ENCODE data around the gene ARIH1. TPM values are rescaled to one million over a fixed set of nuclear protein-coding genes. Genes with fewer than 3 reads are reported as not detected.

The ARIH1 gene
- total and polyA plus RNA-seq, 4 experiments from 2014 or later: 10.5 to 210 (median 120) TPM

DNA sequence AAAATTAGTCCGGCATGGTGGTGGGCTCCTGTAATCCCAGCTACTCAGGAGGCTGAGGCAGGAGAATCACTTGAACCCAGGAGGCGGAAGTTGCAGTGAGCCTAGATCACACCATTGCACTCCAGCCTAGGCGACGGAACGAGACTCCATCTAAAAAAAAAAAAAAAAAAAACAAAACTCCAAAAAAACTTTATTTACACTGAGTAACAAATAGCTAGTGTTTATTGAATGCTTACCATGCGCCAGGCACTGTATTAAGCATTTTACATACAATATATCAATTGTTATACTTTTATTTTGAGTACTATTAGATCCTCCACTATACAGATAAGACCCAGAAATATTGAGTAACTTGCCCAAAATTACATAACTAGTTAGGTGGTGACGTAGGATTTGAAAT lies 17.4 kb upstream of the ARIH1 start:
- ChIA-PET POLR2A (ENCODE audit: partially characterized antibody) (no interaction called here), CTCF (ENCODE audit: partially characterized antibody) (no interaction called here)
- H3K27me3 Mint-ChIP-seq: peaks cover 0 to 1% of the 10 kb centered on the region in 2 donors
- intact Hi-C loops (cut with micrococcal nuclease): no loop called here
- Histone ChIP-seq H3K4me1 (ENCODE audit: insufficient read depth, low read length) (peaks cover 6% of the 10 kb centered on the region), H3K27ac (ENCODE audit: low read depth, low read length) (no peak overlapping the region), H3K9me3 (ENCODE audit: control insufficient read depth in 1 of 2, low read length in 2 of 2) (no peaks in the 10 kb centered on the region), H3K36me3 (ENCODE audit: insufficient read depth, low read length) (no peaks in the 10 kb centered on the region), H3K27me3 (ENCODE audit: insufficient read depth, low read length) (no peaks in the 10 kb centered on the region), H3K4me3 (ENCODE audit: low read length in 2 of 2) (no peak overlapping the region)
- DNase-seq: no peak
- peaks cover 2 to 4% (median 4%) of the 10 kb centered on the region in 4 donors for H3K4me1 Mint-ChIP-seq
- no peaks in the 10 kb centered on the region for H3K9me3 Mint-ChIP-seq
- no peaks in the 10 kb centered on the region for H3K36me3 Mint-ChIP-seq
- no peak overlapping the region for H3K27ac Mint-ChIP-seq
- no peak overlapping the region for H3K4me3 Mint-ChIP-seq

DNA sequence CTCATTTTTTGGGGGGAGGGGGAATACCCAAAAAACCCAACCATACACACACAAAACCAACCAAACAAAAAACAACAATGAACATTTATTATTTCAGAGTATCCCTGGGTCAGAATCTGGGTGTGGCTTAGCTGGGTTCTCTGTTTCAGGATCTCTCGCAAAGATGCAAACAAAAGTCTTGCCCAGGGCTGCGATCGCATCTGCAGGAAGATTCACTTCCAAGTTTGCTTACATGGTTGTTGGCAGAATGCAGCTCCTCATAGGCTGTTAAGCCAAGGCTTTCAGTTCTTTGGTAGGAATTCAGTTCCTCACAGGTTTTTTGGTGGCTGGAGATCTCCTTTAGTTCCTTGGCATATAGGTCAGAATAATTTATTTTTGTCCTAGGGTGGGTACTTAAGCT lies 13.7 kb upstream of the ARIH1 start:
- no peaks in the 10 kb centered on the region for H3K9me3 ChIP-seq (ENCODE audit: control insufficient read depth in 1 of 2, low read length in 2 of 2)
- H3K27ac ChIP-seq (ENCODE audit: low read depth, low read length): no peak overlapping the region
- ChIA-PET POLR2A (ENCODE audit: partially characterized antibody) (interaction anchor here (1.6 to 5.3 kb wide), 3 partner anchors 14 to 85 kb away, joined by 4 to 78 read pairs (median 22); partner anchors contain the start of genes ARIH1 and HEXA), CTCF (ENCODE audit: partially characterized antibody) (interaction anchor here (1.0 to 4.7 kb wide), 5 partner anchors 8 to 28 kb away, joined by 3 to 32 read pairs (median 3); partner anchors contain the start of gene ARIH1)
- no peaks in the 10 kb centered on the region for H3K27me3 ChIP-seq (ENCODE audit: insufficient read depth, low read length)
- DNase-seq: no peak
- no peaks in the 10 kb centered on the region for H3K36me3 ChIP-seq (ENCODE audit: insufficient read depth, low read length)
- Mint-ChIP-seq H3K4me3 (no peak overlapping the region), H3K27ac (peak overlapping the region in 2 of 7 donors; percentile 31 to 43), H3K27me3 (peaks cover 0 to 1% of the 10 kb centered on the region in 2 donors), H3K9me3 (no peaks in the 10 kb centered on the region), H3K36me3 (no peaks in the 10 kb centered on the region), H3K4me1 (peaks cover 6 to 16% (median 9%) of the 10 kb centered on the region in 4 donors)
- peaks cover 7% of the 10 kb centered on the region for H3K4me1 ChIP-seq (ENCODE audit: insufficient read depth, low read length)
- H3K4me3 ChIP-seq (ENCODE audit: low read length in 2 of 2): no peak overlapping the region
- intact Hi-C loops (cut with micrococcal nuclease): no loop called here

DNA sequence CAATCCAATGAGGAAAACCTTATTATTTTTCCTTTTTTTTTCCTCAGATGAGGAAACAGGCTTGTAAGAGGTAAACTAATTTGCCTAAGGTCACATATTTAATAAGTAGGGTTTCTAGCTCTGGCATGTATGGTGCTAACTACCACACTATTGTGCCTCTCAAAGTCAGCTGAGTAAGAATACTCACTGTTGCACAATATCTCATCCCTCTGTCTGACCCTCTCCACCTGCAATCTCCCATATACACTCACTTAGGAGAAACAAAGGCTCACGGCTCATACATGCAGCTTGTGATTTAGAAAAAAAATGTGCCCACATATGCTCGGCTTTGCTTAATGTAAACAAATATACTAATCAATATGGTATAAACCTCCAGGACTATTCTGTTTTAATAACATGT lies 10.4 kb upstream of the ARIH1 start:
- no peaks in the 10 kb centered on the region for H3K9me3 Mint-ChIP-seq
- Histone ChIP-seq H3K4me1 (ENCODE audit: insufficient read depth, low read length) (peaks cover 7% of the 10 kb centered on the region), H3K4me3 (ENCODE audit: low read length in 2 of 2) (no peak overlapping the region), H3K27ac (ENCODE audit: low read depth, low read length) (no peak overlapping the region), H3K9me3 (ENCODE audit: control insufficient read depth in 1 of 2, low read length in 2 of 2) (no peaks in the 10 kb centered on the region), H3K36me3 (ENCODE audit: insufficient read depth, low read length) (no peaks in the 10 kb centered on the region), H3K27me3 (ENCODE audit: insufficient read depth, low read length) (no peaks in the 10 kb centered on the region)
- intact Hi-C loops (cut with micrococcal nuclease): no loop called here
- CTCF ChIA-PET (ENCODE audit: partially characterized antibody): interaction anchor here (1.0 to 4.7 kb wide), 3 partner anchors 9 to 151 kb away, joined by 3 to 32 read pairs (median 3); partner anchors contain the start of genes ARIH1 and HEXA
- DNase-seq: no peak
- POLR2A ChIA-PET (ENCODE audit: partially characterized antibody): interaction anchor here (1.6 to 5.3 kb wide), 2 partner anchors 11 to 88 kb away, joined by 6 to 78 read pairs; partner anchors contain the start of genes ARIH1 and HEXA
- H3K4me3 Mint-ChIP-seq: no peak overlapping the region
- no peaks in the 10 kb centered on the region for H3K36me3 Mint-ChIP-seq
- H3K27me3 Mint-ChIP-seq: no peaks in the 10 kb centered on the region
- peaks cover 6 to 19% (median 9%) of the 10 kb centered on the region in 4 donors for H3K4me1 Mint-ChIP-seq
- peak overlapping the region in 1 of 7 donors; percentile 29 for H3K27ac Mint-ChIP-seq

DNA sequence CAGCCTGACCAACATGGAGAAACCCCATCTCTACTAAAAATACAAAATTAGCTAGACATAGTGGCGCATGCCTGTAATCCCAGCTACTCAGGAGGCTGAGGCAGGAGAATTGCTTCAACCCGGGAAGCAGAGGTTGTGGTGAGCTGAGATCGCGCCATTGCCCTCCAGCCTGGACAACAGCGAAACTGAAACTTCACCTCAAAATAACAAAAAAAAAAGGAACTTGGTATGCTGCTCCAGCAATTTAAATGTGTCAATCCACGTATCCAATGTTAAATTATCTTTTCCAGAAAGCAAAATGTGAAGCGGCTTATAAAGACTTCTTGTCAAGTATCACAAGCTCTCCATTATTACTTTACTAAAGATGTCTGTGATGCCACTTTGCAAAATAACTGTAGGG lies 9.9 kb upstream of the ARIH1 start:
- DNase-seq: no peak
- CTCF ChIA-PET (ENCODE audit: partially characterized antibody): interaction anchor here (1.6 to 4.7 kb wide), 2 partner anchors 9 to 151 kb away, joined by 3 to 32 read pairs; partner anchors contain the start of gene ARIH1
- intact Hi-C loops (cut with micrococcal nuclease): no loop called here
- Histone ChIP-seq H3K36me3 (ENCODE audit: insufficient read depth, low read length) (no peaks in the 10 kb centered on the region), H3K27ac (ENCODE audit: low read depth, low read length) (no peak overlapping the region), H3K4me3 (ENCODE audit: low read length in 2 of 2) (no peak overlapping the region), H3K27me3 (ENCODE audit: insufficient read depth, low read length) (no peaks in the 10 kb centered on the region), H3K4me1 (ENCODE audit: insufficient read depth, low read length) (peaks cover 7% of the 10 kb centered on the region), H3K9me3 (ENCODE audit: control insufficient read depth in 1 of 2, low read length in 2 of 2) (no peaks in the 10 kb centered on the region)
- H3K27me3 Mint-ChIP-seq: no peaks in the 10 kb centered on the region
- no peaks in the 10 kb centered on the region for H3K36me3 Mint-ChIP-seq
- H3K27ac Mint-ChIP-seq: no peak overlapping the region
- POLR2A ChIA-PET (ENCODE audit: partially characterized antibody): interaction anchor here (1.6 to 5.3 kb wide), 2 partner anchors 10 to 88 kb away, joined by 6 to 78 read pairs; partner anchors contain the start of genes ARIH1 and HEXA
- H3K4me1 Mint-ChIP-seq: peaks cover 6 to 19% (median 9%) of the 10 kb centered on the region in 4 donors
- no peaks in the 10 kb centered on the region for H3K9me3 Mint-ChIP-seq
- H3K4me3 Mint-ChIP-seq: no peak overlapping the region

DNA sequence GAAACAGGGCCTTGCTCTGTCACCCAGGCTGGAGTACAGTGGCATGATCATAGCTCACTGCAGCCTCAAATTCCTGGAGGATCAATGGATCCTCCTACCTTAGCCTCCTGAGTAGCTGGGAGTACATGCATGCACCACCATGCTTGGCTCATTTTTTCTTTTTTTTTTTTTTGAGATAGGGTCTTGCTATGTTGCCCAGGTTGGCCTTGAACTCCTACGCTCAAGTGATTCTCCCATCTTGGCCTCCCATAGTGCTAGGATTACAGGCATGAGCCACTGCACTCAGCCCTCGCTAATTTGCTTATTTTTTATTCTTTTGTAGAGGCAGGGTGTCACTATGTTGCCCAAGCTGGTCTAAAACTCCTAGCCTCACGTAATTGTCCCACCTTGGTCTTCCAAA lies 6.0 kb upstream of the ARIH1 start:
- Histone ChIP-seq H3K4me1 (ENCODE audit: insufficient read depth, low read length) (peaks cover 8% of the 10 kb centered on the region), H3K27me3 (ENCODE audit: insufficient read depth, low read length) (no peaks in the 10 kb centered on the region), H3K27ac (ENCODE audit: low read depth, low read length) (no peak overlapping the region), H3K4me3 (ENCODE audit: low read length in 2 of 2) (no peak overlapping the region), H3K9me3 (ENCODE audit: control insufficient read depth in 1 of 2, low read length in 2 of 2) (no peaks in the 10 kb centered on the region), H3K36me3 (ENCODE audit: insufficient read depth, low read length) (no peaks in the 10 kb centered on the region)
- Mint-ChIP-seq H3K9me3 (no peaks in the 10 kb centered on the region), H3K27ac (no peak overlapping the region), H3K4me1 (peaks cover 2 to 15% (median 8%) of the 10 kb centered on the region in 4 donors), H3K27me3 (no peaks in the 10 kb centered on the region), H3K4me3 (no peak overlapping the region), H3K36me3 (peaks cover 0 to 4% of the 10 kb centered on the region in 2 donors)
- POLR2A ChIA-PET (ENCODE audit: partially characterized antibody): interaction anchor here (0.6 kb wide), 1 partner anchor 378 kb away, joined by 3 read pairs; no protein-coding TSS in a partner anchor
- CTCF ChIA-PET (ENCODE audit: partially characterized antibody): no interaction called here
- intact Hi-C loops (cut with micrococcal nuclease): no loop called here
- no peak for DNase-seq

DNA sequence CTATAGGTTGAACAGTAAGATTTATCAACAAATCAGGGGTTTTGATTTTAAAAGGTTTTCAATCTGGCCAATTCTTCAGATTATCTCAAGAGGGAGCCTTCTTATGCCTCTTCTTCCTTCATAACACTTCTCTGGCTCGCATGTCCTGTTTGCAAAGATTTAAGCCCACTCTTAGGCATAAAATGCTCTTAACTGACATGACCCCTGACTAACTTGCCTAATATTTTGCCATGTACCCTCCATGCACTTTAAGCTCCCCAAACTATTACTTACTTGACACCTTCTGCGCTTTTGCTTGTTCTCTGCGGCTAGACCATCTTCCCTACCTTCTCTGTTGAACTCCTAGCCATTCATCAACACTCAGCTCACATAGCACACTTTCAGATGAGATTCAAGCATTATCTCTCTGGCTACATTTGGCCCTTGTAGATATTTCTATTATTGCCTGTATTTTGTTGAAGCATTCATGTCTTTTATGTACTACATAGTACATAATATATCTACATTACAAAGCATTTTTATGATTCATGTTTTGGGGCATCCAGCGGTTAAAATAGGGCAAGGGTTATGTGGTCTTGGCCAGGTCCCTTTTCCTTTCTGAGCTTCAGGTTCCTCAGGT lies 1.0 kb upstream of the ARIH1 start:
- Histone ChIP-seq H3K27me3 (ENCODE audit: insufficient read depth, low read length) (no peaks in the 10 kb centered on the region), H3K4me1 (ENCODE audit: insufficient read depth, low read length) (peaks cover 41% of the 10 kb centered on the region), H3K9me3 (ENCODE audit: control insufficient read depth in 1 of 2, low read length in 2 of 2) (no peaks in the 10 kb centered on the region), H3K4me3 (ENCODE audit: low read length in 2 of 2) (peak overlapping the region; percentile 64 to 71), H3K36me3 (ENCODE audit: insufficient read depth, low read length) (no peaks in the 10 kb centered on the region), H3K27ac (ENCODE audit: low read depth, low read length) (peak overlapping the region; percentile 100)
- Mint-ChIP-seq H3K27me3 (no peaks in the 10 kb centered on the region), H3K4me1 (peaks cover 24 to 57% (median 38%) of the 10 kb centered on the region in 4 donors), H3K36me3 (peaks cover 0 to 33% of the 10 kb centered on the region in 2 donors), H3K27ac (peak overlapping the region; percentile 94 to 100 (median 99)), H3K4me3 (peak overlapping the region; percentile 89 to 97 (median 96)), H3K9me3 (no peaks in the 10 kb centered on the region)
- peak in 2 of 5 donors; percentile 26 to 31 for DNase-seq
- POLR2A ChIA-PET (ENCODE audit: partially characterized antibody): interaction anchor here (0.7 to 5.1 kb wide), 16 partner anchors 10 to 310 kb away, joined by 3 to 90 read pairs (median 5); partner anchors contain the start of genes ADPGK, HEXA and PKM
- CTCF ChIA-PET (ENCODE audit: partially characterized antibody): interaction anchor here (0.6 to 2.6 kb wide), 9 partner anchors 9 to 246 kb away, joined by 3 to 32 read pairs (median 3); partner anchors contain the start of gene HEXA
- intact Hi-C loops (cut with micrococcal nuclease): loop anchor here (1.0 to 10.0 kb wide), 5 partner anchors 11 to 312 kb away; partner anchors contain the start of genes ADPGK, BBS4 and HIGD2B

DNA sequence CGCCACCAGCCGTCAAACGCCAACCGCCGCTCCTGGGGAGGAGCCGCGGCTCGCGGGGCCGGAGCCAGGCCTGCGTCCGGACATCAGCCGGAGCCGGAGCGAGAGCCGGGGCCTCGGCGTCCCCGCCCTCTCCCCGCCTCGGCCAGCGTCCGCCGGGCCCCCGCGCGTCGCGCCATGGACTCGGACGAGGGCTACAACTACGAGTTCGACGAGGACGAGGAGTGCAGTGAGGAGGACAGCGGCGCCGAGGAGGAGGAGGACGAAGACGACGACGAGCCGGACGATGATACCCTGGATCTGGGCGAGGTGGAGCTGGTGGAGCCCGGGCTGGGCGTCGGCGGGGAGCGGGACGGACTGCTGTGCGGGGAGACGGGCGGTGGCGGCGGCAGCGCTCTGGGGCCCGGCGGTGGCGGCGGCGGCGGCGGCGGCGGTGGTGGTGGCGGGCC lies 359 bp downstream of the ARIH1 start:
- Mint-ChIP-seq H3K27me3 (no peaks in the 10 kb centered on the region), H3K27ac (peak overlapping the region; percentile 97 to 100 (median 99)), H3K36me3 (peaks cover 10 to 44% of the 10 kb centered on the region in 2 donors), H3K4me3 (peak overlapping the region; percentile 94 to 99 (median 97)), H3K9me3 (no peaks in the 10 kb centered on the region), H3K4me1 (peaks cover 34 to 71% (median 47%) of the 10 kb centered on the region in 4 donors)
- intact Hi-C loops (cut with micrococcal nuclease): loop anchor here (1.0 to 10.0 kb wide), 6 partner anchors 20 to 310 kb away; partner anchors contain the start of genes ADPGK, BBS4, HIGD2B and PARP6
- no peak for DNase-seq
- Histone ChIP-seq H3K27me3 (ENCODE audit: insufficient read depth, low read length) (no peaks in the 10 kb centered on the region), H3K4me3 (ENCODE audit: low read length in 2 of 2) (peak overlapping the region in 1 of 2 donors; percentile 64), H3K9me3 (ENCODE audit: control insufficient read depth in 1 of 2, low read length in 2 of 2) (no peaks in the 10 kb centered on the region), H3K4me1 (ENCODE audit: insufficient read depth, low read length) (peaks cover 54% of the 10 kb centered on the region), H3K36me3 (ENCODE audit: insufficient read depth, low read length) (no peaks in the 10 kb centered on the region), H3K27ac (ENCODE audit: low read depth, low read length) (peak overlapping the region; percentile 100)
- POLR2A ChIA-PET (ENCODE audit: partially characterized antibody): interaction anchor here (0.8 to 5.1 kb wide), 8 partner anchors 10 to 247 kb away, joined by 3 to 90 read pairs (median 12); partner anchors contain the start of genes HEXA and PKM
- CTCF ChIA-PET (ENCODE audit: partially characterized antibody): no interaction called here

Data from CD4-positive, alpha-beta memory T cell (primary cell).